NCI-H82 treated with DMSO at 0.1 percent for 48 hours (cell line): Measurements from ENCODE around the gene NSD2.
A peak's percentile ranks its signal among the peaks of the same experiment; 100 is the strongest.

Experiments used
- DNase-seq: peaks from one replicate; lab custom pipeline; 2025; ENCODE audit not compliant: unreplicated experiment; lab: John Stamatoyannopoulos, UW

Gene NSD2

GRCh38 chr4:1863297-1864033 is 7.7 kb upstream of the NSD2 start:
- no peak for DNase-seq

DNA sequence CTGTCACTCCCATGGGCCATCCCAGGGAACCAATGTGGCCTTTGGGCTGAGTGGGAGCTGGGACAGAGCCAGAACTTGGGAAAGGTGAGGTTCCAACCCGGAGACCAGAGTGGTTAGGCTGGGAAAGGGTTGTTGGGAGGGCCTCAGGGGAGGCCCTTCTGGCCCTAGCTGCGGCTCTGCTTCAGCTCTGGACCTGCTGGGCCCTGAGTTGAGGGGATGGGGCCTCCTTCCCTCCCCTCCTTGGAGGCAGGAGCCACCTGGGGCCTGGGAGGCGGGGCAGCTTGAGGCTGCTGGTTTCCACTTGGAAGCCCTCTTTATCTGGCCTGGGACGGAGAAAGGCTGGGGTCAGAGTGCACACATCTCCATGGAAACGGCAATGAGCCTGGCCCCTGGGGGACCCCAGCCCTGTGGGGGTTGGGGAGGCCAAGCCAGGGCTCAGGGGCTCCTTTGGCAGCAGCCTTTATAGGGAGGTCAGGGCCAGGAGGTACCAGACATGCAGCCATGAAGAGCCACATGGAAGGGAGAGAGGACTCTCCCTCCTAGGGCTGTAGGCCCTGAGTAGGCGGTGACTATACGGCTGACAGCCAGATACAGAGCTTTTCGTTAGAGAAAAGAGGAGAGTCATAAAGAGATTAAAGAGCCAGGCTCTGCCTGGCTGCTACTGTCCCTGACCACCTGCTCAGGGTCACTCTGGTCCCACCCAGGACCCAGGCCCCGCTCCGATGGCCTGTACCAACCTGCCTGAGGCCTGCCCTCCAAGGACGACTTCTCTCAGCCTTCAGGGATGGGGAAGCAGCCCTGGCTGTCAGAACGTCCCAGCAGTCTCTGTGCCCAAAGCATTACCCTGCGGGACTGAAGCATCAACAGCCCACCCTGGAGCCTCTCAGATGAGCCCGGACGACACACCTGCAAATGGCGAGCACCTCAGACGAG is 6.9 kb upstream of the NSD2 start:
- peak; percentile 25 for DNase-seq

GRCh38 chr4:1866189-1866661 is 5.0 kb upstream of the NSD2 start:
- no peak for DNase-seq

DNA sequence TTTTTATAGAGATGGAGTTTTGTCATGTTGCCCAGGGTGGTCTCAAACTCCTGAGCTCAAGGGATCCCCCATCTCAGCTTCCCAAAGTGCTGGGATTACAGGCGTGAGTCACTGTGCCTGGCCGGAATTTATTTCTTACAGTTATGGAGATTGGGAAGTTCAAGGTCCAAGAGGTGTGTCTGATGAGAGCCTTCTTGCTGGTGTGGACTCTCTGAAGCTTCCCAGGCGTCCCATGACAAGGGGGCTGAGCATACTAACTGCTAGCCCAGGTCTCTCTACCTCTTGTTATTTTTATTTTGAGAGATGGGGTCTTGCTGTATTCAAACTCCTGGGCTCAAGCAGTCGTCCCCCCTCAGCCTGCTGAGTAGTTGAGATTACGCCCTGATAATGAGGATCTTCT is 2.9 kb upstream of the NSD2 start:
- no peak for DNase-seq

GRCh38 chr4:1868912-1869311 is 2.3 kb upstream of the NSD2 start:
- no peak for DNase-seq

DNA sequence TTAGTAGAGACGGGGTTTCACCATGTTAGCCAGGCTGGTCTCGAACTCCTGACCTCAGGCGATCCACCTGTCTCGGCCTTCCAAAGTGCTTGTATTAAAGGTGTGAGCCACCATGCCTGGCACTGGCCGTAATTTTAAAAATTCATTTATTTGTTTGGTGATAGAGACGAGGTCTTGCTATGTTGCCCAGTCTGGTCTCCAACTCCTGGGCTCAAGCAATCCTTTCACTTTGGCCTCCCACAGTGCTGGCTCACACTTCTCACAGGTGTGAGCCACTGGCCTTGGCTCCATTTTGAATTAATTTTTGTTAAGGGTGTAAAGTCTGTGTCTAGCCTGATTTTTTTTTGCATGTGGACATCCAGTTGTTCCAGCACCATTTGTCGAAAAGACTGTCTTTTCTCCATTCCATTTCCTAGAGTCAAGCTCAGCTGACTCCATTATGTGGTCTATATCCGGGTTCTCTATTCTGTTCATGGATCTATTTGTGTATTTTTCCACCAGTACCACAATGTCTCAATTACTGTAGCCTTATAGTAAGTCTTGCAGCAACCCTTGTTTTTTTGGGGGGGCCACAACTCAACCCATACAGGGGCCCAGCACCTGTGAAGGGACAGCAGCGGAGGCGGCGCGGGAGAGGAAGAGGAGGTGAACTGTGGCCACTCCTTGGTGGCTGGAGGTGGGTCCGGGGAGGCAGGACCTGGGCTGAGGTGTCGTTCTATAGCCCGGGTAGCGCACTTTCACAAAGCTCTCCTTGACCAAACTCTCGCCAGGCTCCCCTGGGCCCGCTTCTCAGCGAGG is 1.5 kb upstream of the NSD2 start:
- DNase-seq: no peak

GRCh38 chr4:1870328-1870577 is 940 bp upstream of the NSD2 start:
- DNase-seq: peak; percentile 61

DNA sequence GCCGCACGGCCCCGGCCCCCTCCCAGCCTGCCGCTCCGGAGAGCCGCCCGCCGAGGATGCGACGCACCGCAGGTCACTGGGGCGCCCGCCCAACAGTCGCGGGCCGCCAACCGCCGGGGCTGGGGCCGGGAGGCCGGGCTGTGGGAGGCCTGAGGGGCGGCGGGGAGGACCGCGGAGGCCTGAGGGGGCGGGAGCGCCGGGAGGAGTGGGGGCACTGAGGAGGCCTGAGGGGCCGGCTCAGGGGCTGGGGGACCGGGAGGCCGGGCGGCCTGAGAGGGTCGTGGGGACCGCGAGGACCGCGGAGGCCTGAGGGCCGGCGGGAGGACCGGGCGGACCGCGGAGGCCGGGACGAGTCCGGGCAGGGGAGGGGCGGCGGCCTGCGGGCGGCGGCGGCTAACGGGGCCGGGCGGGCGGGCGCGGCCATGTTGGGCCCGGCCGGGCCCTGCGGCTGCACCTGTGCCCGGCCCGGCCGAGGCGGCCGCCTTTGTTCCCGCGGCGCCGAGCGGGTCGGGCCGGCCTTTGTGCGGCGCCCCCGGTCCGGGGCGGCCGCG is 353 bp downstream of the NSD2 start:
- DNase-seq: no peak

DNA sequence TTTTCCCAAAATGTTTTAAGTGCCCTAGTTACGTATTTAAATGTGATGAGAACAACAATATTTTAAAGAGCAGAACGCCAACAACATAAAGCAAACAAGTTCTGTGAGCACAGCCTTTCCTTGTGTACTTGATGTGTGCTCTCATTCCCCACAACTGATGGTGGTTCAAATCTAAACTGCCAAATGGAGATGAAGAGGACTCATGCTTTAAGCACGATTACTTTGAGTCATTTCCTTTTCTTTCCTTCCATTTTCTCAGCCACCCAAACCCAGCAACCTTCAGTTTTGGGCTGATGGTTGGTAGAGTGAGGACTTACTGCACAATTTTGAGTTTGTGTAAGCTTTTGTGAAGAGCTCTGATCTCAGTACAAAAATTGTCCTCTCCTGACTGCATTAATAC is 1.7 kb downstream of the NSD2 start:
- no peak for DNase-seq

GRCh38 chr4:1873291-1873690 is 2.1 kb downstream of the NSD2 start:
- peak; percentile 51 for DNase-seq

DNA sequence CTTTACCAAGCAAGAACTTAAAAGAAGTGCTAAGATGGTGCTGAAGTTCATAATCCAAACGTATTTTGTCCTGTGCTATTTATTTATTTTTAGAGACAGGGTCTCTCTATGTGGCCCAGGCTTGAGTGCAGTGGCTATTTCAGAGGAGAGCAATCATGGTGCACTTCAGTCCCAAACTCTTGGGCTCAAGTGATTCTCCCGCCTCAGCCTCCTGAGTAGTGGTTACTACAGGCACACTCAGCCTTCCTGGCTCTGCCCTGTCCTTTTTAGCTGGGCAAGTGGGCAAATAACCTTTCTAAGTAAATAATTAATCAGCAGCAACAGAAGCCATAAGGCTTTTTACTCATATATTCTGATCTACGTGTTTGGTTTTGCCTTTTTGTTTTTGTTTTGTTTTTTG is 2.6 kb downstream of the NSD2 start:
- DNase-seq: no peak

- no peak for DNase-seq
Observed at GRCh38 chr4:1874201-1874600, 3.0 kb downstream of the NSD2 start.

GRCh38 chr4:1879485-1879884 is 8.3 kb downstream of the NSD2 start:
- DNase-seq: no peak

DNA sequence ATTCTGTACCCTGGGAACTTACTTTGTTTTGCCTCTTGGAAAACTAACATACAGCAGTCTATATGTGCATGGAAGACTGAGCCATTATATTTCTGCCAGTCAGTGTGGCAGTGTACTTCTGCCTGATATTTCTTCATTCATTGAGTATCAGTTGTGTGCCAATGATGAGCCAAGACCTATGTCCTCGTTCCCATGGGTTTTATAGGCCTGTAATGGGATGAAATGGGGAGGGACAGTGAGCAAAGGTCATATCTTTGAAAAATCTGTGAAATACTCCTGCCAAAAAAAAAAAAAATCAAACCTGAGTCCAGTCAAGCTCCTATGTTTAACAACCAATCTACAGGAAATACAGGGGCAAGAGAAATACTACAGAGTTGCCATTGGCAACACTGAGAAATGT is 9.1 kb downstream of the NSD2 start:
- no peak for DNase-seq

DNA sequence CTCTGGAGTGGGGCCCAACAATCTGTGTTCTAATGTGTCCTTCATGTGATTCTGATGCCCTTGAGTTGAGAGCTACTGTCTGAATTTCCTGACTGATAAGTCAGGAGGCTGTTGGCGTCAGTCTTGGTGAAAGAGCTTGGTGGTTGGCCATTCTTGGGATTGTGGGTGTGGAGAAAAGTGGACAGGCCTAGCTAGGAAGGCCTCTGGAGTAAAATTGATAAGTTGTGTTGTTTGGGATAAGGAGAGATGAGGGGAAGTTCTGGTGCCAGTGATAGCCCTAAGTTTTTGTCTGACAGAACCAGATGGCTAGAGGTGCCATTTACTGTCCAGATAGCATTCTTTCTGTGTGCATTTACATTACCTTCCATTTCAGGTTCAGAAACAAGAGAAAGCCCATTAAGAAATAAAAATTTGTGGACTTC is 11.7 kb downstream of the NSD2 start:
- no peak for DNase-seq

GRCh38 chr4:1883583-1883982 is 12.4 kb downstream of the NSD2 start:
- DNase-seq: no peak

- DNase-seq: no peak
Observed at GRCh38 chr4:1885414-1885813, 14.2 kb downstream of the NSD2 start.

- DNase-seq: no peak
Observed at GRCh38 chr4:1887052-1887451, 15.9 kb downstream of the NSD2 start.

- DNase-seq: no peak
Observed at GRCh38 chr4:1890979-1891570, 19.9 kb downstream of the NSD2 start.

GRCh38 chr4:1895971-1896657 is 24.9 kb downstream of the NSD2 start:
- DNase-seq: no peak

DNA sequence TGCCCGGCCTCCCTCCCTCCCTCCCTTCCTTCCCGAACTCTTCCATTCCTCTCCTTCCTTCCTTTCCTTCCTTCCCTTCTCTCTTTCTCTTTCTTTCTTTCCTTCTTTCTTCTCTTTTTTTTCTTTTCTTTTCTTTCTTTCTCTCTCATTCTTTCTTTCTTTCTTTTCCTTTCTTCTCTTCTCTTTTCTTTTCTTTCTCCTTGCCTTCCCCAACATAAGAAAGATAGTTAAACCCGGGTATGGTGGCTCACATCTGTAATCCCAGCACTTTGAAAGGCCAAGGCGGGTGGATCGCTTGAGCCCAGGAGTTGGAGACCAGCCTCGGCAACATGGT is 25.4 kb downstream of the NSD2 start:
- no peak for DNase-seq
